Measurements from ENCODE around the gene BCL2L13.

DNA sequence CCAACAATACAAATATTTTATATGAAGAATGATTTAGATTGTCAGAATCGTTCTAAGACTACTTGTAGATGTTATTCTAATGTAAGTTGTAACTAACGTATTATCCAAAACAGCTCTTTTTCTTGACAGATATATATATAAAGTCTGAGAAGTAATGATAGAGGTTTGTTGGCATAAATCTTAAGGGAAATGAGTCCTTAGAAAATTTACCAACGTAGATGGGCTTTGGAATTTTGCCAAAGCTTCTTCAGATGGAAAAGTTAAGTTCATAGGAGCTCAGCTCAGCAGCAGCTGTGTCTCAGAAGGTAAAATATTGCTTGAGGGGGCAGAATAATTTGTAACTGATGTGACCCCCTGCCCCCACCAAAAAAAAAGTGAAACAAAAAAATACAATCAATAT lies 69.0 kb downstream of the BCL2L13 start:
- TF ChIP-seq POLR2A (IDR thresholded peaks at IDR 0.05), result no peak
- TF ChIP-seq, protein P1, sequence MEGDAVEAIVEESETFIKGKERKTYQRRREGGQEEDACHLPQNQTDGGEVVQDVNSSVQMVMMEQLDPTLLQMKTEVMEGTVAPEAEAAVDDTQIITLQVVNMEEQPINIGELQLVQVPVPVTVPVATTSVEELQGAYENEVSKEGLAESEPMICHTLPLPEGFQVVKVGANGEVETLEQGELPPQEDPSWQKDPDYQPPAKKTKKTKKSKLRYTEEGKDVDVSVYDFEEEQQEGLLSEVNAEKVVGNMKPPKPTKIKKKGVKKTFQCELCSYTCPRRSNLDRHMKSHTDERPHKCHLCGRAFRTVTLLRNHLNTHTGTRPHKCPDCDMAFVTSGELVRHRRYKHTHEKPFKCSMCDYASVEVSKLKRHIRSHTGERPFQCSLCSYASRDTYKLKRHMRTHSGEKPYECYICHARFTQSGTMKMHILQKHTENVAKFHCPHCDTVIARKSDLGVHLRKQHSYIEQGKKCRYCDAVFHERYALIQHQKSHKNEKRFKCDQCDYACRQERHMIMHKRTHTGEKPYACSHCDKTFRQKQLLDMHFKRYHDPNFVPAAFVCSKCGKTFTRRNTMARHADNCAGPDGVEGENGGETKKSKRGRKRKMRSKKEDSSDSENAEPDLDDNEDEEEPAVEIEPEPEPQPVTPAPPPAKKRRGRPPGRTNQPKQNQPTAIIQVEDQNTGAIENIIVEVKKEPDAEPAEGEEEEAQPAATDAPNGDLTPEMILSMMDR (IDR thresholded peaks at IDR 0.05), result no peak

Measured in thyroid gland (tissue), 4 donors.